T47D (cell line): ENCODE results near the gene NADSYN1.
A peak's percentile ranks its signal among the peaks of the same experiment; 100 is the strongest.

ENCODE experiments used
- DNase-seq, 2 experiments: peaks; one replicate each; pipeline versions ENCODE4 v3.0.0 to v3.0.0-alpha.2; 2011 to 2012; ENCODE audit warnings: low read depth in 1 of 2, low spot score in 1 of 2
- JUND ChIP-seq: IDR thresholded peaks from 2 replicates; pipeline ENCODE4 v1.6.1; 2012; ENCODE audit warnings: low read depth
- in situ Hi-C: cut with HindIII; loops from 2 replicates; pipeline ENCODE4 v1.10.0; 2016; ENCODE audit warnings: low sequenced_read_pairs, low pct_unique_long_range_greater_than_20kb

NADSYN1 gene

DNA sequence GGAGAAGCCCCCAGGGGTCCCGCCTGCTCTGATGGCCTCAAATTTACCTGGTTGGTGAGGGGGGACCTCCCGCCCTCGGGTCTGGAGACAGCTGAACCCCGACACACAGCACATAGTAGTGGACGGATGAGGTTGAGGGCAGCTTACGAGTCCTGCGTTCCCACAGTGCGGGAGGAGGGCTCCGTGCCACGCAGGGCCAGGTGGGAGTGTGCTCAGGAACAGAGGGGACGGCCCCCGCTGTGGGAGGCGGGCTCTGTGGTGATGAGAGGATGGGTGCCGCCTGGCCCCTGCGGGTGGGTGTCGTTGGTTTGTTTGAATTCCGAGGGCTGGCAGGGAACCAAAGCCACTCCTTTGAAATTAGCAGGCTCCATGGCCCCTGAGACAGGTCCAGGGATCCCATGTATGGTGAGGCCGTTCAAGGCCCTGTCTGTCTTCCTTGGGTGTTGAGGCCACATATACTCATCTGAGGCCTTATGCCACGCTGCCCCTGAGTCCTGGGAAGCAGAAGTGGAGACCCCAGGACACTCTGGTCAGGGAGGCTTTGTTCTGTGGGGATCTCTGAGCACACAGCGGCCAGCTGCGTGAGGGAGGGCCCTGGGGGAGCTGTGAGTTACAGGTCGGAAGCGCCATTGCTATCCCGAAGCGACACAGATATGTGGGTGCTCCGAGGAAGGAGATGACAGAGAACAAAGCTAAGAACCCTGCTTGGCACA lies 21.9 kb downstream of the NADSYN1 start:
- in situ Hi-C loops, result no loop called here
- DNase-seq, result no peak
- TF ChIP-seq JUND, result no peak

GRCh38 chr11:71476031-71476430 lies 23.0 kb downstream of the NADSYN1 start:
- in situ Hi-C loops, result no loop called here
- DNase-seq, result no peak
- no peak for TF ChIP-seq JUND

DNA sequence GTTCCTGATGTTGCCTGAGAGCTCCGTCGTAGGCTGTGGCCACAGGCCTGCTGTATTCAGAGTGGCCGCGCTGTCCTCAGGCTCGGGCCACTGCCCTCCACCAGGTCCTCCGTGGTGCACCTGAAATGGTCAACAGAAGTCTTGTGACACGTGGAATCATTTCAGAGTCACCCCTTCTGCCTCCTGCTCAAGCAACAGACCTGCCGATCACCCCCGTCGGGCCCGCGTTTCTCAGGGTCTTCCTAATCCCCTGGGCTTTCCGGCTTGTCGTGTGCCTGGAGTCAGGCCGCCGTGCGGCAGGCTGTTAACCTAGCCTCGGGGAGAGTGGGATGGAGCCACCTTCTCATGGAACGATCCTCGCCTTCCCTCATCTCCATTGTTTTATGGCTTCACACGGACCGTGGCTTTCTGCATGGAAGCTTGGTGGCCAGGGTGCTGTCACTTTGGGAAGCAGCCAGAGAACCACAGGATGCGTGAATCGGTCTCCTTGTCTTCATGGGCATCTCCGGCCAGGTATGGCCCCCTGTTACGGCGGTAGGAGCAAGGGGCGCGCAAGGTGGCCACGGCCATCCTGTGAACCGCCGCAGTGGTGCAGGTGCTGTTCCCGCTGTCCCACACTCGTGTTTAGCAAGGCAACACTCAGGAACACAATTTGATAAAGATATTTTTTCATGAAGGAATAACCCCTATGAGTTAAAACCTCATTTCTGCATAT lies 24.1 kb downstream of the NADSYN1 start:
- in situ Hi-C loops, result no loop called here
- TF ChIP-seq JUND, result no peak

DNA sequence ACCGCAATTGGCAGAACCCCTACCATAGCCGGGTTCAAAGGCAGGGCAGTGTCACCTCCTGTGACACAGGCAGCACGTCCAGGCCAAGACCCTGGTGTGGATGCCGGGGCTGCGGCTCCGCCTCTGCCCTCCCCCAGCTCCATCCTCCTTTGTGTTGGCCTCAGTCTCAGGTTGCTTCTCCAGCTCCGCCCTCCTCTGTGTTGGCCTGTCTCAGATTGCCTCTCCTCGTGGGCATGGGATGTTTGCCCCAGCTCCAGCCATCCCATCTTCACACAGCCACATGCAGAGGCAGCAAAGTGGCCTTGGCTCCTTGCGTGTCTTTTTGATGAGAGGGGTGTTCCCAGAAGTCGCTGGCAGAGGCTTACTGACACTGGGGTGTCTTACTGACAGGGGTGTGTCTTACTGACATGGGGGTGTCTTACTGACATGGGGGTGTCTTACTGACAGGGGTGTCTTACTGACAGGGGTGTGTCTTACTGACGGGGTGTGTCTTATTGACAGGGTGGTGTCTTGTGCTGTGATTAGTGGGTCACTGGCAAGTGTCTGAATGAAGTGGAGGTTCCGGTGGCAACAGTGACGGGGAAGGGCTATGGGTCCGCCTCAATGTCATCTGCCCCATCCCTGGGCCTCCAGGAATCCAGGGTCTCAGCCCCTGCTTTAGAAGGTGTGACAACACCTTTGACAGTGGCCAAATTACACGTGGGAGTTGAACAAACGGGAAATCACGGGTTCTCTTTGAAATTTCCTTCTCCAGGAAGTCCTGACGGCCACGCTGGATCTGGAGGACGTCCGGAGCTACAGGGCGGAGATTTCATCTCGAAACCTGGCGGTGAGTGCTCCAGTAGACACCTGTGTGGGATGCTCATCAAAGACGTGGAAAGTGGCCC lies 24.9 kb downstream of the NADSYN1 start:
- peak in 1 of 2 experiments; percentile 43 for DNase-seq
- in situ Hi-C loops, result no loop called here
- TF ChIP-seq JUND, result no peak

More for the DNA sequence above, 24.1 kb downstream of the NADSYN1 start:
- no peak for DNase-seq

DNA sequence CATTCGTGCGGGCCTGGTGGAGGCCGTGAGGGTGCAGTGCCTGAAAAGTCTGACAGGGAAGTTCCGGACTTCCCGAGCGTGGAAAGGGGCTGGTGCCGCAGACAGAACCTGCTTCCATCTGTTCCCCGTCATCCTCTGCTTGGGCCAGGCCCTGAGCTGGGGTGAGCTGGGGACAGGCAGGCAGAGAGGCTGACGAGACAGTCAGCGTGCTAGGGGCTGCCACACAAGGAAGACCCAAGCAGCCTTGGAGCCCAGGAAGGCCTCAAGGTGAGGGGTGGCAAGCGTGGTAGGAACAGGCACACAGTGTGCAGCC lies 25.5 kb downstream of the NADSYN1 start:
- DNase-seq, result no peak
- no peak for TF ChIP-seq JUND
- in situ Hi-C loops, result no loop called here

GRCh38 chr11:71481101-71481960 lies 28.3 kb downstream of the NADSYN1 start:
- peak in 1 of 2 experiments; percentile 72 for DNase-seq
- in situ Hi-C loops, result no loop called here
- TF ChIP-seq JUND, result no peak

DNA sequence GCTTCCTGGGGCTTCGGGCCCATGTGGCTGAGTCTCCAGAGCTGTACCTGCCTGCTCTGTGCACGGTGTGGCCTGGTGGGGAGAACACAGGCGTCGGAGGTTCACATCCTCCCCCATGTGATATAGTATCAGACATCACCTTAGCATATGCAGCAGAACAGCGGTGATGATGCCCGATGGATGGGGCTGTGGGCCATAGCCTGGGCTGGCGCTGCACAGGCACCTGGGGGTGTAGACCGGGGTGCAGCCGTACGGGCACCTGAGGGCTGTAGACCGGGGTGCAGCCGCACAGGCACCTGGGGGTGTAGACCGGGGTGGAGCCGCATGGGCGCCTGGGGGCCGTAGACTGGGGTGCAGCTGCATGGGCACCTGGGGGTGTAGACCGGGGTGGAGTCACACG lies 29.2 kb downstream of the NADSYN1 start:
- in situ Hi-C loops, result no loop called here
- DNase-seq, result no peak
- TF ChIP-seq JUND, result no peak

- no peak for TF ChIP-seq JUND
- no peak for DNase-seq
- in situ Hi-C loops, result no loop called here
Observed at GRCh38 chr11:71482746-71483364, 29.9 kb downstream of the NADSYN1 start.

DNA sequence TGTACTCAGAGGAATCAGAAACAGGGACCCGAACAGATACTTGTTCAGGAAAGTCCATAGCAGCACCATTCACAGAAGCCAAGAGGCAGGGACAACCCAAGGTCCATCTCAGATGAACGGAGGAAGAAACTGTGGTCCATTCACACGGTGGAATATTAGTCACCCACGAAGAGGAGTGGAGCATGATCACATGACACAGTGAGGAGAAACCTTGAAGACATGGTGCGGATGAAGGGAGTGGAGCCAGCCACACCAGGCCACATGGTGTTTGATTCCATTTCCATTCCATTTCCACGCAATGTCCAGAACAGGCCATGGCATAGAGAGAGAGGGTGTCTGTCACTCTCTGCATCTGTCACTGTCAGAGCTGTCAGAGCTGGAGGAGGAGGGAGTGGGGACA lies 30.7 kb downstream of the NADSYN1 start:
- in situ Hi-C loops, result no loop called here
- TF ChIP-seq JUND, result no peak
- no peak for DNase-seq

DNA sequence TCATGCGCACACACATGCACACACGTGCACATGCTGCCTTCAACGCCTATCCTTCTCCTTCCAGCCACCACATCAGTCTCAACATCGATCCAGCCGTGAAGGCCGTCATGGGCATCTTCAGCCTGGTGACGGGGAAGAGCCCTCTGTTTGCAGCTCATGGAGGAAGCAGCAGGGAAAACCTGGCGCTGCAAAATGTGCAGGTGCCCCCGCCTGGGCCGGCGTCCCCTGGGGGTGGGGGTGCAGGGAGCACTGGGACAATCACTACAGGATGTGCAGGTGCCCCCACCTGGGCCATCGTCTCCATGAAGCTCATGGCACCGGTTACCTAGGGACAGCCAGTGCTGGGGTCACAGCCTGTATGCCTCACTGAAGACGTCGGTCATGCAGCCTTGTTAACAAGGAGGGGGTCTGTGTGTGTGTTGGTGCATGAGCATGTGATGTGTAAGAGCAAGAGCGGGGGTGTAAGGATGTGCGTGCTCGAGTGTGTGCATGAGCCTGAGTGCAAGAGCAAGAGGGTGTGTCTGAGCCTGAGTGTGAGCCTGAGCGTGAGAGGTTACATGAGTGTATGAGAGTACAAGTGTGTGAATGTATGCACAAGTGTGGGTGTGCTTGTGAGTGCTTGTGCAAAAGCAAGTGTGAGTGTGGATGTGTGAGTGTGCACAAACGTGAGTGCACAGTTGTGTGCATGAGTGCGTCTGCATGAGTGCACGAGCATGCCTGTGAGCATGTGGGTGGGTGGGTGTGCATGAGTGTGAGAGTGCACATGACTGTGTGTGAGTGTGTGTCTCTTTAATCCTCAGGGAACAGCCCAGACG lies 31.5 kb downstream of the NADSYN1 start:
- in situ Hi-C loops, result no loop called here
- no peak for DNase-seq
- no peak for TF ChIP-seq JUND

DNA sequence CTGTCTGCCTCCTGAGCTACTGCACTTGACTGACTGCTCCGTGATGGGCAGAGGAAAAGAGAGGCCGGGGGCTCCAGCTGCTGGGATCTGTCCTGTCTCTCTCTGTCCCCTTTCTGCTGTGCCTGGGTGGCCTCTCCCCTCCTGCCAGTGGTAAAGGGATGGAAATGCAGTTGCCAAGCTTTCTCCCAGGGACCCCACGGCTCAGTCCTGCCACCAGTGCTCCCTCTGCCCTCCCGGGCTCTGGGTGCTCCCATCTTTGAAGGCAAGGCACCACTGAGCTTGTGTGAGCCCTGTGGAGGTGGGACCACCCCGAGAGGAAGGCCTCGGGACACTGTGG lies 32.0 kb downstream of the NADSYN1 start:
- TF ChIP-seq JUND, result no peak
- no peak for DNase-seq
- in situ Hi-C loops, result no loop called here
